GM12878 (cell line): ENCODE data around the gene MYADM. TPM values are rescaled to one million over a fixed set of nuclear protein-coding genes. Genes with fewer than 3 reads are reported as not detected.

Experiments
- ATAC-seq: fragments of 200-7000 bp; cut with Tn5 transposase; 3 replicates; pipeline ENCODE4 v1.9.1; 2020; ENCODE audit warnings: mild to moderate bottlenecking, moderate library complexity
- BruUV-seq: library from RNA; stranded (reverse); fragments of 400-500 nt; replicated peaks from 2 replicates; lab custom pipeline; 2021; lab: Mats Ljungman, UMichigan
- CTCF ChIA-PET: fragments of 300-600 bp; sonication (Branson Sonifier 250); formaldehyde crosslinking; extraction: SDS; loops from one replicate; lab custom pipeline; 2021; ENCODE audit warnings: inconsistent platforms; lab: Yijun Ruan, JAX
- POLR2A ChIA-PET: fragments of 350-600 bp; formaldehyde crosslinking; extraction: SDS; loops from one replicate; lab custom pipeline; 2021; ENCODE audit warnings: inconsistent platforms; lab: Charles Lee
- RAD21 ChIA-PET: fragments of 300-600 bp; sonication (Branson Sonifier 250); formaldehyde crosslinking; loops from one replicate; lab custom pipeline; 2023; ENCODE audit warnings: antibody characterized with exemption; ENCODE audit not compliant: unreplicated experiment; lab: Charles Lee
- SMC1A ChIA-PET: fragments of 300-600 bp; sonication (Branson Sonifier 250); formaldehyde crosslinking; loops from one replicate; lab custom pipeline; 2023; ENCODE audit not compliant: unreplicated experiment, uncharacterized antibody; lab: Charles Lee
- DNase-seq: peaks from one replicate; pipeline ENCODE4 v3.0.0-alpha.2; 2011; ENCODE audit warnings: low read depth, low spot score
- FAIRE-seq: peaks from 3 replicates; lab custom pipeline; 2011; peaks lifted over from hg19 to GRCh38; lab: Jason Lieb, UNC
- H2AFZ ChIP-seq: 2 replicates; pipeline ENCODE4 v1.6.0; 2011; ENCODE audit warnings: low read depth, low read length, control low read depth; ENCODE audit not compliant: control insufficient read depth
- H3K27ac ChIP-seq: 2 replicates; pipeline ENCODE4 v1.5.1; 2011; ENCODE audit warnings: control low read depth; ENCODE audit not compliant: control insufficient read depth, insufficient read depth
- H3K27me3 ChIP-seq, 2 experiments: replicated peaks in 1 of 2; 2 replicates each; pipeline versions ENCODE4 v1.6.0 to v1.6.1; 2011; ENCODE audit warnings: low read length in 1 of 2; ENCODE audit not compliant: control insufficient read depth in 2 of 2, insufficient read depth in 2 of 2
- H3K36me3 ChIP-seq, 2 experiments: 2 replicates each; pipeline ENCODE4 v1.5.1; 2011; ENCODE audit warnings: low read length in 1 of 2; ENCODE audit not compliant: control insufficient read depth in 2 of 2, insufficient read depth in 2 of 2
- H3K4me1 ChIP-seq: 2 replicates; pipeline ENCODE4 v1.6.1; 2011; ENCODE audit warnings: mild to moderate bottlenecking, low read length, moderate library complexity, mixed read lengths; ENCODE audit not compliant: control insufficient read depth, insufficient read depth
- H3K4me2 ChIP-seq: 2 replicates; pipeline ENCODE4 v1.6.0; 2011; ENCODE audit warnings: control low read depth; ENCODE audit not compliant: control insufficient read depth, insufficient read depth
- H3K4me3 ChIP-seq: fragments of 200-600 bp; sonication (generic); 2 replicates; pipeline ENCODE4 v1.5.1; 2016
- H3K79me2 ChIP-seq: 2 replicates; pipeline ENCODE4 v1.6.0; 2011; ENCODE audit warnings: low read length; ENCODE audit not compliant: control insufficient read depth, insufficient read depth
- H3K9ac ChIP-seq: 2 replicates; pipeline ENCODE4 v1.8.0; 2011; ENCODE audit warnings: low read length, control low read depth, mixed read lengths; ENCODE audit not compliant: control insufficient read depth, insufficient read depth
- H3K9me3 ChIP-seq: replicated peaks from 3 replicates; pipeline ENCODE4 v1.5.1; 2011; ENCODE audit warnings: mild to moderate bottlenecking, low read length; ENCODE audit not compliant: control insufficient read depth, insufficient read depth
- H4K20me1 ChIP-seq: 2 replicates; pipeline ENCODE4 v1.6.0; 2011; ENCODE audit not compliant: control insufficient read depth, insufficient read depth
- ATF7 ChIP-seq: fragments of 450-650 bp; IDR thresholded peaks from 2 replicates; pipeline ENCODE4 v1.6.1; 2016; ENCODE audit warnings: low read depth, mild to moderate bottlenecking
- BACH1 ChIP-seq: fragments of 450-650 bp; IDR thresholded peaks from 2 replicates; pipeline ENCODE4 v1.6.1; 2017; ENCODE audit warnings: mild to moderate bottlenecking, borderline replicate concordance
- BHLHE40 ChIP-seq, 2 experiments: fragments of 450-650 bp in 1 of 2; IDR thresholded peaks; 2 replicates each; pipeline ENCODE4 v1.6.1; 2011 to 2017; ENCODE audit warnings: low read depth in 2 of 2, borderline replicate concordance in 1 of 2, improper control_type of control experiment in 1 of 2, low read length in 1 of 2, mild to moderate bottlenecking in 1 of 2
- NFIC ChIP-seq: IDR thresholded peaks from 2 replicates; pipeline ENCODE4 v1.6.1; 2012; ENCODE audit warnings: low read depth, mild to moderate bottlenecking, inconsistent platforms, low read length, moderate library complexity
- NKRF ChIP-seq: fragments of 450-650 bp; conservative IDR thresholded peaks from 2 replicates; pipeline ENCODE4 v1.6.1; 2017; ENCODE audit warnings: mild to moderate bottlenecking, moderate library complexity
- SIN3A ChIP-seq: IDR thresholded peaks from 2 replicates; pipeline ENCODE4 v1.6.1; 2012; ENCODE audit warnings: low read depth, low read length, improper control_type of control experiment
- TARDBP ChIP-seq: IDR thresholded peaks from 2 replicates; pipeline ENCODE4 v1.6.1; 2016; ENCODE audit warnings: borderline replicate concordance
- USF1 ChIP-seq: IDR thresholded peaks from 2 replicates; pipeline ENCODE4 v1.6.1; 2011; ENCODE audit warnings: borderline replicate concordance, low read depth, mild to moderate bottlenecking, moderate library complexity, mixed read lengths, low read length; ENCODE audit not compliant: insufficient read depth; ENCODE audit errors: extremely low read length
- WGBS: methylation state at CpG from one replicate; pipeline ENCODE4 v1.1.6; 2016; ENCODE audit warnings: low lambda C conversion rate; ENCODE audit not compliant: insufficient replicate concordance, insufficient coverage; ENCODE audit errors: missing lambda C conversion rate; 5-methylcytosine and 5-hydroxymethylcytosine counted together
- in situ Hi-C: fragments of 300-500 bp; cut with MboI; formaldehyde crosslinking; loops from 9 replicates; pipeline ENCODE4 v1.14.3; 2018; ENCODE audit warnings: mixed read lengths
- intact Hi-C: fragments of 100-400 bp; cut with micrococcal nuclease; formaldehyde crosslinking; loops from one replicate; pipeline ENCODE4 v1.14.2; 2022; ENCODE audit not compliant: unreplicated experiment
- polyA plus RNA-seq, 11 experiments: library from polyadenylated mRNA; depleted of rRNA in 4 of 11; unstranded in 6 of 11; stranded (reverse) in 5 of 11; fragments of >200 nt; fragmentation: Nextera tagmentation in 4 of 11; fragmentation: Illumina TruSeq in 1 of 11; extraction: Ambion mirVana in 4 of 11; extraction: Trizol in 1 of 11; gene quantifications; 1 replicate in 1 of 11; 2 replicates in 10 of 11; pipeline versions ENCODE4 v1.2.1 to v1.2.3, GENCODE V29; 2011 to 2016; ENCODE audit warnings: inconsistent platforms in 2 of 11, missing spikeins in 2 of 11, low read depth in 1 of 11
- total RNA-seq, 4 experiments: library from RNA; depleted of rRNA in 3 of 4; stranded (reverse); fragments of >200 nt in 3 of 4; fragmentation: Illumina TruSeq in 1 of 4; extraction: Trizol in 1 of 4; gene quantifications; 2 replicates each; pipeline versions ENCODE4 v1.2.1 to v1.2.3, GENCODE V29; 2013 to 2021

The MYADM gene
- total and polyA plus RNA-seq, 10 of the 15 experiments (the other 5 are each of a cell fraction or from before 2014, with no cell fraction given): 0.04 to 0.46 (median 0.10) TPM

GRCh38 chr19:53910170-53910518, 42.5 kb downstream of the MYADM start:
- 2% methylated on average over 9 of the region's 13 CpGs for WGBS
- Histone ChIP-seq H3K27me3 (no peaks in the 10 kb centered on the region), H3K4me3 (no peak overlapping the region), H3K79me2 (no peaks in the 10 kb centered on the region), H4K20me1 (no peaks in the 10 kb centered on the region), H3K4me2 (no peak overlapping the region), H3K4me1 (no peaks in the 10 kb centered on the region), H2AFZ (no peak overlapping the region), H3K9me3 (no peaks in the 10 kb centered on the region; the same call in 2 of the 3 replicates), H3K36me3 (no peaks in the 10 kb centered on the region), H3K27ac (no peak overlapping the region), H3K9ac (no peak overlapping the region)
- ChIA-PET SMC1A (no interaction called here), CTCF (no interaction called here), RAD21 (no interaction called here), POLR2A (no interaction called here)
- DNase-seq: no peak
- intact Hi-C loops: no loop called here
- no TSS peak for BruUV-seq
- FAIRE-seq: no peak
- in situ Hi-C loops: no loop called here
- TF ChIP-seq ATF7 (no peak), SIN3A (no peak), BHLHE40 (IDR thresholded peaks at IDR 0.05; ENCODE audit: borderline replicate concordance in 1 of 2, low read depth in 2 of 2, low read length in 1 of 2) (no peak), NFIC (no peak), NKRF (no peak), BACH1 (no peak), USF1 (no peak), TARDBP (no peak)
- no peak for ATAC-seq
